ENCODE results near the gene RABGAP1L. TPM values are rescaled to one million over a fixed set of nuclear protein-coding genes. Genes with fewer than 3 reads are reported as not detected.

The RABGAP1L gene
- total RNA-seq, 2 donors from 2014 or later: 37.9 to 59.8 TPM

DNA sequence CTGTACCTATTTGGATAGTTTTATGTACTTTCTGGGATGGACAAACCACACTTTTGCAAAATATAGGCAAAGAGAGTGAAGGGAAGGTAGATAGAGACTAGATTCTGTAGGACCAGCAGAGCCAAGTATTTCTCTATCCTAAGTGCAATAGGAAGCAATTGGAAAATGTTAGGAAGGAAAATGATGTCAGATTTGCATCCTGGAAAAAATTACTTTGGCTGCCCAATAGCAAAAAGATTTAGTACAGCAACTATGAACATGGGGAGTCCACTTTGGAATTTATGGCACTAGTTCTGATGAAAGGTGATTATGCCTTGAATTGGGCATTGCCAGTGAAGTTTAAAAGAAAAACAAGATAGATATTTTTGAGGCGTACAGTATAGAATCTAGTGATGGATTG lies 789.7 kb downstream of the RABGAP1L start:
- H3K4me1 ChIP-seq (ENCODE audit: control insufficient read depth in 1 of 2, low read depth in 2 of 2): peaks cover 1 to 4% of the 10 kb centered on the region in 2 donors
- no peaks in the 10 kb centered on the region for H3K27me3 ChIP-seq (replicated peaks; ENCODE audit: insufficient read depth)
- TF ChIP-seq, protein P1, sequence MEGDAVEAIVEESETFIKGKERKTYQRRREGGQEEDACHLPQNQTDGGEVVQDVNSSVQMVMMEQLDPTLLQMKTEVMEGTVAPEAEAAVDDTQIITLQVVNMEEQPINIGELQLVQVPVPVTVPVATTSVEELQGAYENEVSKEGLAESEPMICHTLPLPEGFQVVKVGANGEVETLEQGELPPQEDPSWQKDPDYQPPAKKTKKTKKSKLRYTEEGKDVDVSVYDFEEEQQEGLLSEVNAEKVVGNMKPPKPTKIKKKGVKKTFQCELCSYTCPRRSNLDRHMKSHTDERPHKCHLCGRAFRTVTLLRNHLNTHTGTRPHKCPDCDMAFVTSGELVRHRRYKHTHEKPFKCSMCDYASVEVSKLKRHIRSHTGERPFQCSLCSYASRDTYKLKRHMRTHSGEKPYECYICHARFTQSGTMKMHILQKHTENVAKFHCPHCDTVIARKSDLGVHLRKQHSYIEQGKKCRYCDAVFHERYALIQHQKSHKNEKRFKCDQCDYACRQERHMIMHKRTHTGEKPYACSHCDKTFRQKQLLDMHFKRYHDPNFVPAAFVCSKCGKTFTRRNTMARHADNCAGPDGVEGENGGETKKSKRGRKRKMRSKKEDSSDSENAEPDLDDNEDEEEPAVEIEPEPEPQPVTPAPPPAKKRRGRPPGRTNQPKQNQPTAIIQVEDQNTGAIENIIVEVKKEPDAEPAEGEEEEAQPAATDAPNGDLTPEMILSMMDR (IDR thresholded peaks at IDR 0.05): no peak
- H3K27ac ChIP-seq: no peak overlapping the region
- no peak overlapping the region for H3K4me3 ChIP-seq
- no peak for ATAC-seq (ENCODE audit: insufficient number of reproducible peaks, low FRiP score, low read depth)
- no peaks in the 10 kb centered on the region for H3K36me3 ChIP-seq
- DNase-seq (ENCODE audit: low spot score): no peak
- H3K9me3 ChIP-seq: no peaks in the 10 kb centered on the region

DNA sequence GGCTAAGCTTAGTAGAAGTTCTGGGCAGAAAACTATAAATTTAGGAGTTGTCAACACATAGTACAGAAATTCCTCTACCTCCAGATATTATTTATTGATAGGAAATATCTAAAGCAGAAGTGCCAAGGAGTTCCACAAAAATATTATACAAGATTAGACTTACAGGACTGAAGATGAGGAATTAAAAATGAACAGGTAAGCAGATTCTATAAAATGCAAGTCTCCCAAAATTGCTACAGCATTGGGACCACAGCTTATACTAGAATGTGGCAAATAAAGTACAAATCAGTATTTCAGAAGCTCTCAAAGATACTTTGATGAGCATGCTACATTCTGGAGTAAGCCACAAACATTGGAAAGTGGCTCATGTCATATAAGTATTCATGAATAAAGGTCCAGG lies 790.3 kb downstream of the RABGAP1L start:
- peaks cover 7 to 9% of the 10 kb centered on the region in 2 donors for H3K4me1 ChIP-seq (ENCODE audit: control insufficient read depth in 1 of 2, low read depth in 2 of 2)
- DNase-seq (ENCODE audit: low spot score) (no peak), ATAC-seq (ENCODE audit: insufficient number of reproducible peaks, low FRiP score, low read depth) (no peak)
- H3K27ac ChIP-seq: no peak overlapping the region
- no peaks in the 10 kb centered on the region for H3K27me3 ChIP-seq (replicated peaks; ENCODE audit: insufficient read depth)
- no peak overlapping the region for H3K4me3 ChIP-seq
- TF ChIP-seq, protein P1 (IDR thresholded peaks at IDR 0.05): no peak
- H3K36me3 ChIP-seq: no peaks in the 10 kb centered on the region
- H3K9me3 ChIP-seq: no peaks in the 10 kb centered on the region

DNA sequence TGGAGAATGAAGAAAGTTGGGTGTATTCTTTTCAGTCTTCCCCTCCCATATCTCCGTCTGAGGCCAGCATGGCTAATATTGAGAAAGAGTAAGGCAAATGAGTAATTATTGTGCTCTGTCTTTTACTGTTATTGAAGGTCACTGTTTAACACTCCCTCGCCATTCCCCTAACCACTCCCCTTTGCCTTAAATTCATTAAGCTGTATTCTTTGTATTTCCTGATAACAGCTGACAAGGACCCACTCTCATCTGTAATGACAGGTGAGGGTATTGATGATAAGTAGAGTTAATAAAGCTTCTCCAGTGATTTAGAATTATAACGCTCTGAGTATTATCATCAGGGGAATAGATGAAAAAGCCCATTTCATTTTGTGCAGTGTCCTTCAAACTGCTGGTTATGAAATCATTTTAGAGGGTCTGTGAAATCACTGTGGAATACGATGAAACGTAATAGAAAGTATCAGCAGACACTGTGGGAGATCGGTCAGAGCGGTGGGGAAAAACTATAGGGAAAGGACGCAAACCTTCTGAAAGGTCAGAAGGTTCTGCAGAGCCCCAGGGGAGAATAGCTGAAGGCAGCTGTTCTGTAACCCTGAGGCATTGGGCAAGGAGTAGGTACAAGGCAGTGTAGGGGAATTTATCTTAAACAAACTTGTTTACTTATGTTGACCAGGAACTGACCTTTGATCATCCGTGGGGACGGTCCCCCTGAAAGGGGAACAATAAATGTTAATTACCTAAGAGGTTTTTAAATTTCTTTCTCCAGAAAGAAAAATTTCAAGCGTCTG lies 794.2 kb downstream of the RABGAP1L start:
- Histone ChIP-seq H3K36me3 (no peaks in the 10 kb centered on the region), H3K4me3 (no peak overlapping the region), H3K9me3 (no peaks in the 10 kb centered on the region), H3K4me1 (ENCODE audit: control insufficient read depth in 1 of 2, low read depth in 2 of 2) (peaks cover 9 to 10% of the 10 kb centered on the region in 2 donors), H3K27me3 (replicated peaks; ENCODE audit: insufficient read depth) (no peaks in the 10 kb centered on the region), H3K27ac (no peak overlapping the region)
- DNase-seq (ENCODE audit: low spot score) (no peak), ATAC-seq (ENCODE audit: insufficient number of reproducible peaks, low FRiP score, low read depth) (no peak)
- TF ChIP-seq, protein P1 (IDR thresholded peaks at IDR 0.05): no peak

DNA sequence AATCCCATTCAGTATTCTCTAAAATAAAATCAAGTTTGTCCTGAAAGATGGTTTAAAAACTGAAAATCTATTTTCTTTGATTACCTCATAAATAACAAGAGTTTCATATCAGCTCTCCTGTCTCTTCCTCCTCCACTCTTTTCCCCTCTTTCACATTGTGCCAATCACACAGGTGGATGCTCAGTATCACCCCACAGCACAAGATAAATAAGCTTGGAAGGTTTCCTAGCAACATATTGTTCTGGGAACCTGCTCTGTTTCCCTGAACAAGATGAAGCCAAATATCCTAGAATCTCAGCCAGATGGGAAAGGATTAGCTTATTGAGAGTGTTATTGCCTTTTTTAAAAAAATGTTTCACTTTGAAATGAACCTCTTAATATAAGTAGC lies 794.7 kb downstream of the RABGAP1L start:
- no peaks in the 10 kb centered on the region for H3K36me3 ChIP-seq
- H3K9me3 ChIP-seq: no peaks in the 10 kb centered on the region
- H3K4me1 ChIP-seq (ENCODE audit: control insufficient read depth in 1 of 2, low read depth in 2 of 2): peaks cover 9 to 10% of the 10 kb centered on the region in 2 donors
- no peak for ATAC-seq (ENCODE audit: insufficient number of reproducible peaks, low FRiP score, low read depth)
- H3K27ac ChIP-seq: no peak overlapping the region
- H3K4me3 ChIP-seq: no peak overlapping the region
- no peak for DNase-seq (ENCODE audit: low spot score)
- no peaks in the 10 kb centered on the region for H3K27me3 ChIP-seq (replicated peaks; ENCODE audit: insufficient read depth)
- TF ChIP-seq, protein P1 (IDR thresholded peaks at IDR 0.05): no peak

DNA sequence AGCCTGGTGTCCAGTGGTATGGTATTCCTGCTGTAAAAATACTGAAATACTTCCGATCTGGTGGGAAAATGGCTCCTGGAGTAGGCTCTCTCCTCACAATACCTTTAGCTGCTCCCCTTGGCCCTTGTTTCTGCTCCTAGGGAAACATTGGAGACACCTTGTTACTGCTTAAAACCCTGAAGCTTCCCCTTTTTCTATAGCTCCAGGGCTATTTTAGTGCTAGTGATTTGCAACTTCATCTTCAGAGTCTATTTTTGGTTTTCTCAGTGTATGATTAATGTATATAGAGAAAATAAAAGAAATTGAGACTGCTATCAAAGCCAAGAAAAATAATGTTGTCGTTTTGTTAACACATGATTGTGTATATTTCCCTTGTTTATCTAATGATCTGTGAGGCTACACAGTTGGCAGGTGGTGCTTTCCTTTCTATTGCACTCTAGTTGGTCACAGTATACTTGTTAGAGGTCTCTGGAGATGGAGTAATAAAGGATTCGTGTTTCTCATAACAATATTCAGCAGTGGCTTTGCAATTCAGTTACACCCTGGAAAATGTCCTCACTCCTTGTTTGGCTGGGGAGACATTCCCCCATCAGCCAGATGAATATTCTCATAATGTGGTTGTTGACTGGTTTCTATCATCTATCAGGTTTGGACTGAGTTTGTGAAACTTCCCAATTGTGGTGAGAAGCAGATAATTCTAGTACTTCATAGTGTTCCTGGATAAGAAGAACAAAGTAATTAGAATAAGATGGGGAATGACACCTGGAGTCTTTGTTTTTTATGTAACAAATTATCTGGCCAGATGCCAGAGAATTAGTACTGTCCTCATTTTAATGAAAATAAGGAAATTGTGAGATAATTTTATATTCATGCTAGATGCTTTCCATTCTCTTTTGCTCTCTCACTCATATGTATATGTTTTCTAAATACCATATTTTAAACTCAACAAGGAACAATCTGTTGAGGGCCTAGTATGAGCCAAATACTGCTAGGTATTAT lies 795.6 kb downstream of the RABGAP1L start:
- no peaks in the 10 kb centered on the region for H3K9me3 ChIP-seq
- no peaks in the 10 kb centered on the region for H3K36me3 ChIP-seq
- ATAC-seq (ENCODE audit: insufficient number of reproducible peaks, low FRiP score, low read depth) (no peak), DNase-seq (ENCODE audit: low spot score) (no peak)
- peaks cover 9 to 10% of the 10 kb centered on the region in 2 donors for H3K4me1 ChIP-seq (ENCODE audit: control insufficient read depth in 1 of 2, low read depth in 2 of 2)
- no peak overlapping the region for H3K4me3 ChIP-seq
- H3K27ac ChIP-seq: no peak overlapping the region
- no peaks in the 10 kb centered on the region for H3K27me3 ChIP-seq (replicated peaks; ENCODE audit: insufficient read depth)
- TF ChIP-seq, protein P1 (IDR thresholded peaks at IDR 0.05): no peak

Measured in thoracic aorta (tissue), 2 donors.